ENCODE measurements around the gene KIF7.

GRCh38 chr15:89660556-89660955 lies 5.3 kb upstream of the KIF7 start:
- TF ChIP-seq, protein P1, sequence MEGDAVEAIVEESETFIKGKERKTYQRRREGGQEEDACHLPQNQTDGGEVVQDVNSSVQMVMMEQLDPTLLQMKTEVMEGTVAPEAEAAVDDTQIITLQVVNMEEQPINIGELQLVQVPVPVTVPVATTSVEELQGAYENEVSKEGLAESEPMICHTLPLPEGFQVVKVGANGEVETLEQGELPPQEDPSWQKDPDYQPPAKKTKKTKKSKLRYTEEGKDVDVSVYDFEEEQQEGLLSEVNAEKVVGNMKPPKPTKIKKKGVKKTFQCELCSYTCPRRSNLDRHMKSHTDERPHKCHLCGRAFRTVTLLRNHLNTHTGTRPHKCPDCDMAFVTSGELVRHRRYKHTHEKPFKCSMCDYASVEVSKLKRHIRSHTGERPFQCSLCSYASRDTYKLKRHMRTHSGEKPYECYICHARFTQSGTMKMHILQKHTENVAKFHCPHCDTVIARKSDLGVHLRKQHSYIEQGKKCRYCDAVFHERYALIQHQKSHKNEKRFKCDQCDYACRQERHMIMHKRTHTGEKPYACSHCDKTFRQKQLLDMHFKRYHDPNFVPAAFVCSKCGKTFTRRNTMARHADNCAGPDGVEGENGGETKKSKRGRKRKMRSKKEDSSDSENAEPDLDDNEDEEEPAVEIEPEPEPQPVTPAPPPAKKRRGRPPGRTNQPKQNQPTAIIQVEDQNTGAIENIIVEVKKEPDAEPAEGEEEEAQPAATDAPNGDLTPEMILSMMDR (IDR thresholded peaks at IDR 0.05): no peak
- no peak for TF ChIP-seq POLR2AphosphoS5 (IDR thresholded peaks at IDR 0.05)
- no peak for TF ChIP-seq POLR2A (IDR thresholded peaks at IDR 0.05)
- TF ChIP-seq EP300 (IDR thresholded peaks at IDR 0.05): no peak
